ENCODE data around the gene CPAMD8. TPM values are rescaled to one million over a fixed set of nuclear protein-coding genes. Genes with fewer than 3 reads are reported as not detected.

The CPAMD8 gene
- total RNA-seq, 6 experiments from 2014 or later = 0.11 to 0.20 (median 0.14) TPM; not detected in 1

DNA sequence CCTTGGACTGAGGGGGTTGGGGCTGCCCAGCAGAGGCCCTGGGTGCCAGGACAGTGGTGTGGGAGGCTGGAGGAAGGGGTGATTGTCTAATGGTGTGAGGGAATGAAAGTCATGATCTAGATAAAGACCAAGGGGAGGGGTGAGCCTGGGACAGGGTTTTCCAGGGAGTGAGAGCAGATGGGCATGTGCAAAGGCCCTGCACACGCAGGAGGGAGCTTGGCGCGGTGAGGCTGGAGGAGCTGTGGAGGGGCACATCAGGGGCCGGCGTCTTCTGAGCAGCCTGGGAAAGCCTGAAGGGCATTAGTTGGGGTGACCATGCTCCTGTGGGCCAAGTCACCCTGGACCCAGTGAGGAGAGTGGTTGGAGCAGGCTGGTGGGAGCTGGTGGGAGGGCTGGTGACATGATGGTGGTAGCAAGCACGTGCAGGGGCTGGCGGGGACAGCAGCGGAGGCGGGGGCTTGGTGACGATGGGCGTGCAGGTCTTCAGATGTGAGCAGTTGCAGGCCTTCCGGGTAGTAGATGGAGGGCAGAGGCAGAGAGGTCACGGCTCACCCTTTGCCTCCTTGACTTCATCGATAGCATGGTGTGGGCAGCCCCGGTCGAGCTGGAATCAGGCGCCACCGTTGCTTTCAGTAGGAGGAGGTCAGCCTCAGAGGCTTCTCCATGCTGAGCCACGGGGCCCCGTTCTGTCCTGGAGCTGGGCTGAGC lies 158.0 kb downstream of the CPAMD8 start:
- peaks cover 1% of the 10 kb centered on the region; the same call in 1 of the 2 replicates for H3K27me3 Mint-ChIP-seq (ENCODE audit: insufficient read depth)
- H3K27ac Mint-ChIP-seq = no peak overlapping the region
- H3K9me3 Mint-ChIP-seq = no peaks in the 10 kb centered on the region
- DNase-seq = no peak
- peaks cover 20% of the 10 kb centered on the region for H3K36me3 Mint-ChIP-seq (ENCODE audit: low read depth)
- H3K4me3 Mint-ChIP-seq = no peak overlapping the region
- TF ChIP-seq, protein P1, sequence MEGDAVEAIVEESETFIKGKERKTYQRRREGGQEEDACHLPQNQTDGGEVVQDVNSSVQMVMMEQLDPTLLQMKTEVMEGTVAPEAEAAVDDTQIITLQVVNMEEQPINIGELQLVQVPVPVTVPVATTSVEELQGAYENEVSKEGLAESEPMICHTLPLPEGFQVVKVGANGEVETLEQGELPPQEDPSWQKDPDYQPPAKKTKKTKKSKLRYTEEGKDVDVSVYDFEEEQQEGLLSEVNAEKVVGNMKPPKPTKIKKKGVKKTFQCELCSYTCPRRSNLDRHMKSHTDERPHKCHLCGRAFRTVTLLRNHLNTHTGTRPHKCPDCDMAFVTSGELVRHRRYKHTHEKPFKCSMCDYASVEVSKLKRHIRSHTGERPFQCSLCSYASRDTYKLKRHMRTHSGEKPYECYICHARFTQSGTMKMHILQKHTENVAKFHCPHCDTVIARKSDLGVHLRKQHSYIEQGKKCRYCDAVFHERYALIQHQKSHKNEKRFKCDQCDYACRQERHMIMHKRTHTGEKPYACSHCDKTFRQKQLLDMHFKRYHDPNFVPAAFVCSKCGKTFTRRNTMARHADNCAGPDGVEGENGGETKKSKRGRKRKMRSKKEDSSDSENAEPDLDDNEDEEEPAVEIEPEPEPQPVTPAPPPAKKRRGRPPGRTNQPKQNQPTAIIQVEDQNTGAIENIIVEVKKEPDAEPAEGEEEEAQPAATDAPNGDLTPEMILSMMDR (IDR thresholded peaks at IDR 0.05) = no peak
- H3K4me1 Mint-ChIP-seq (ENCODE audit: low read depth) = no peaks in the 10 kb centered on the region

DNA sequence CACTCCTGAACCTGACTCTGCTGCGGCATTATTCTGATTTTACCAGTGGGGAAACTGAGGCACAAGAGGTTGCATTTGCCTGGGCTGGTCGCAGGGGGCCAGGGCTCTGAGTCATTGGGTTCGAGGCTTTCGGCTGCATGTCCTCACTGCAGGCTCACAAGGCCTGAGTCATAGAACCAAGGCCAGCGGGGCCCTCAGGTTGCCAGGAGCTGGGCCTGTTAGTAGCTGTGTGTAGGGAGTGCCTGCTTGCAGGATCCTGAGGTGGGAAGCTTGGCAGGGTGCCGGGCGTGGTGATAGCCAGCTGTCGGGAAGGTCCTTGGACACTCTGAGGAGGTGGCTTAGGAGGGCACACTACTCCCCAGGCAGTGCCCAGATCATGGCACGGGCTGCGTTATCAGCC lies 159.4 kb downstream of the CPAMD8 start:
- Mint-ChIP-seq H3K4me1 (ENCODE audit: low read depth) (no peaks in the 10 kb centered on the region), H3K36me3 (ENCODE audit: low read depth) (peaks cover 15% of the 10 kb centered on the region)

GRCh38 chr19:16862826-16863415 lies 163.7 kb downstream of the CPAMD8 start:
- DNase-seq = no peak
- Mint-ChIP-seq H3K4me1 (ENCODE audit: low read depth) (no peaks in the 10 kb centered on the region), H3K27ac (no peak overlapping the region), H3K36me3 (ENCODE audit: low read depth) (peaks cover 18% of the 10 kb centered on the region), H3K27me3 (ENCODE audit: insufficient read depth) (no peaks in the 10 kb centered on the region; the same call in 1 of the 2 replicates), H3K4me3 (no peak overlapping the region), H3K9me3 (no peaks in the 10 kb centered on the region)
- TF ChIP-seq, protein P1 (IDR thresholded peaks at IDR 0.05) = no peak

More for the DNA sequence above, 159.4 kb downstream of the CPAMD8 start:
- peaks cover 1% of the 10 kb centered on the region; the same call in 1 of the 2 replicates for H3K27me3 Mint-ChIP-seq (ENCODE audit: insufficient read depth)
- no peaks in the 10 kb centered on the region for H3K9me3 Mint-ChIP-seq
- no peak overlapping the region for H3K27ac Mint-ChIP-seq
- no peak overlapping the region for H3K4me3 Mint-ChIP-seq
- TF ChIP-seq, protein P1 (IDR thresholded peaks at IDR 0.05) = no peak
- no peak for DNase-seq

- H3K4me3 Mint-ChIP-seq = no peak overlapping the region; the same call in 1 of the 2 replicates
- no peaks in the 10 kb centered on the region for H3K4me1 Mint-ChIP-seq (ENCODE audit: low read depth)
- no peak overlapping the region for H3K27ac Mint-ChIP-seq
- DNase-seq = no peak
- H3K27me3 Mint-ChIP-seq (ENCODE audit: insufficient read depth) = no peaks in the 10 kb centered on the region; the same call in 1 of the 2 replicates
- H3K9me3 Mint-ChIP-seq = no peaks in the 10 kb centered on the region
- TF ChIP-seq, protein P1 (IDR thresholded peaks at IDR 0.05) = no peak
- peaks cover 22% of the 10 kb centered on the region for H3K36me3 Mint-ChIP-seq (ENCODE audit: low read depth)
Observed at GRCh38 chr19:16861834-16862233, 164.8 kb downstream of the CPAMD8 start.

DNA sequence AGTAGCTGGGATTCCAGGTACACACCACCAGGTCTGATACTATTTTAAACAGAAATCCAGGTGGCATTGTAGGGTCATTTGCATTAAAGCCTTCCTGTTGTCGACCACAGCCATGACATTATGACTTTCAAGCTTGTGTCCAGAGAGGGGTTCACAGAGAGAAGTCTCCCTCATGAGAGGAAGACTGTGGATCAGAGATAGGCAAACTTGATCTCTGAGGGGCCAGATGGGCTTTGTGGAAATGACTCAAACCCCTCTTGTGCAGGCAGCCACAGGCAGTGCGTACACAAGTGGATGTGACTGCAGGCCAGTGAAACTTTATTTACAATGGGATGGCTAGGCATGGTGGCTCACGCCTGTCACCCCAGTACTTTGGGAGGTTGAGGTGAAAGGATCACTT lies 165.6 kb downstream of the CPAMD8 start:
- peaks cover 23% of the 10 kb centered on the region for H3K36me3 Mint-ChIP-seq (ENCODE audit: low read depth)
- no peak overlapping the region for H3K4me3 Mint-ChIP-seq
- H3K27me3 Mint-ChIP-seq (ENCODE audit: insufficient read depth) = no peaks in the 10 kb centered on the region; the same call in 1 of the 2 replicates
- DNase-seq = no peak
- no peak overlapping the region for H3K27ac Mint-ChIP-seq
- H3K9me3 Mint-ChIP-seq = no peaks in the 10 kb centered on the region
- TF ChIP-seq, protein P1 (IDR thresholded peaks at IDR 0.05) = no peak
- H3K4me1 Mint-ChIP-seq (ENCODE audit: low read depth) = no peaks in the 10 kb centered on the region

Data from HFFc6 (cell line).